OCI-M1 (cell line): ENCODE data around the gene LRRC4.

Source experiments
- DNase-seq: peaks from one replicate; lab custom pipeline; 2025; lab: John Stamatoyannopoulos, UW

Gene LRRC4, protein sequence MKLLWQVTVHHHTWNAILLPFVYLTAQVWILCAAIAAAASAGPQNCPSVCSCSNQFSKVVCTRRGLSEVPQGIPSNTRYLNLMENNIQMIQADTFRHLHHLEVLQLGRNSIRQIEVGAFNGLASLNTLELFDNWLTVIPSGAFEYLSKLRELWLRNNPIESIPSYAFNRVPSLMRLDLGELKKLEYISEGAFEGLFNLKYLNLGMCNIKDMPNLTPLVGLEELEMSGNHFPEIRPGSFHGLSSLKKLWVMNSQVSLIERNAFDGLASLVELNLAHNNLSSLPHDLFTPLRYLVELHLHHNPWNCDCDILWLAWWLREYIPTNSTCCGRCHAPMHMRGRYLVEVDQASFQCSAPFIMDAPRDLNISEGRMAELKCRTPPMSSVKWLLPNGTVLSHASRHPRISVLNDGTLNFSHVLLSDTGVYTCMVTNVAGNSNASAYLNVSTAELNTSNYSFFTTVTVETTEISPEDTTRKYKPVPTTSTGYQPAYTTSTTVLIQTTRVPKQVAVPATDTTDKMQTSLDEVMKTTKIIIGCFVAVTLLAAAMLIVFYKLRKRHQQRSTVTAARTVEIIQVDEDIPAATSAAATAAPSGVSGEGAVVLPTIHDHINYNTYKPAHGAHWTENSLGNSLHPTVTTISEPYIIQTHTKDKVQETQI

DNA sequence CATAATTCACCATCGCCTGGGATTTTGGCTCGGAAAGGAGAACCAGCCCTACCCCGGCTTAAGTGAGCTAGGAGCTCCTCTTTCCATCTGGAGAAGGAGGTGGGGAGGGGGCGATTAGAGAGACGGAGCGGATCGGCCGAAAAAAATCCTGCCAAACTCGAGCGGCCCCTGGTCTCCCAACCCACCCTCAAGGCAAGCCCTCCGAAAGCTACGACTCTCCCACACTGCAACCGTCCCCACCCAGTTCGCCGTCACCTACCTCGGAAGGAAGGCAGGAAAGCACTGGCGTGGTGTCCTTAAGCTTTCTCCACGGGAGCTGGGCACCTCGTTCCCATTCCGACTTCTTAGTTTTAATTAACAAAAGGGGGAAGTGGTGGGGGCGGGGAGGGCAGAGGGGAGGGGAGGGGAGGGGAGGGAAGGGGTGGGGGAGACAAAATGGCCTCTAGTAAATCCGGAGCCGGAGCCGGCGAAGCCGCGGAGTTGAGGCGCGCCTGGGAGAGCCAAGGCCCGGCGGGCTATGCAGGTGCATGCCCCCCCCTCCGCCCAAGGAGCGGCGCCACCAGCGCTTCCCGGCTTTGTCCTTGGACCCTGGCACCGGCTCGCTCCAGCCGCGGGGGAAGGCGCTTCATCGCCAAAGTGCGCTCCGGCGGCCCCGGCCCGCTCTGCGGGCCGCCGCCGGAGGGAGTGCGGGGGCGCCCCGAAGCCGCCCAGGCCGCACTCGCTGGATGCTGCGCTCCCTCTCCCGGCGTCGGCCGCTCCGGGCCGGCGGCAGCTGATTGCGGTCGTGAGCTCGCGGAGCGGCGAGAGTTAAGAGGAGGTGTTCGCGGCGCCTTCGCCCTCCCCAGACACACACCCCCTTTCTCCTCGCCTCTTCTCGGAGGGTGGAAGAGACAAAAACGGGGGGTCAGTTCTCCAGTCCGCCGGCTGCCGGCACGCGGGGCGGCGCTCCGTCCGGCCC is at the start of gene LRRC4:
Gene LRRC4, minus strand, starts transcription at position 784 of the 958 bp plus-strand sequence. CDS start 797 bp downstream, outside the sequence.
- DNase-seq: no peak

DNA sequence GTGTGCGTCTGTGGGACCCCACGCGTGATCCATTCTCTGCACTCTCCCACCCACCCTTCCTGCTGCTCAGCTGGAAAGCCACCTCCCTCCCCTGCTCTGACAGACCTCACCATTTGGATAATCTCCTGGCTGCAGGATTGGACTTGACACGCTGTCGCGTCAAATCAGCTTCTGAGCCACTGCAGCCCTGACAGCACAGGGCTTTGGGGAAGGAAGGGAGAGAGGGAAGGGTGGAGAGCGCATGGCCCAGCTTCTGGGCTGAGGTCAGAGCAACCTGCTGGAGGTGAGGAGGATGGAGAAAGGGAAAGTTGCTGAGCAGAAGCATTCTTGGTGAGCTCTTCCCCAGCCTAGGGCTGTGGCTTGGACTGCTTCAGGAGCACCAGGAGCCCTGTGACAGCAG is 48.9 kb upstream of the LRRC4 start:
- DNase-seq: no peak

DNA sequence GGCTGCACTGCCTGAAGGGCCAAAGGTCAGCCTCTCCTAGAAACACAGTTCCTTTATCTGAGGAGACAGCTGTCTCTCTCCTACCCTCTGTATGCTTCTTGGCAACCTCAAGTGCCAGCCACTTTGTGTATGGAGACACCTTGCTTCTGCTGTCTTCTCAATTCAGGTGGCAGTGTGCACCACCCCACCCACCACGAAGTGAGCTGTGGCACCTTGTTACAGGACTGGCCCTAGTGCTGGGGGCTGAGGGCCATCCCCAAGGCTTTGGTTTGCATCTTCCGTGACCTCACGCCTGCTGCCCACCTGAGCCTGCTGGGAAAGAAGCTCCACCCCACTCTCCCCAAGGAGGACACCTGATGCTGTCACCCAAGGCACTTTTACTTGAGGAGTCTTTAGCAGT is 47.1 kb upstream of the LRRC4 start:
- no peak for DNase-seq

DNA sequence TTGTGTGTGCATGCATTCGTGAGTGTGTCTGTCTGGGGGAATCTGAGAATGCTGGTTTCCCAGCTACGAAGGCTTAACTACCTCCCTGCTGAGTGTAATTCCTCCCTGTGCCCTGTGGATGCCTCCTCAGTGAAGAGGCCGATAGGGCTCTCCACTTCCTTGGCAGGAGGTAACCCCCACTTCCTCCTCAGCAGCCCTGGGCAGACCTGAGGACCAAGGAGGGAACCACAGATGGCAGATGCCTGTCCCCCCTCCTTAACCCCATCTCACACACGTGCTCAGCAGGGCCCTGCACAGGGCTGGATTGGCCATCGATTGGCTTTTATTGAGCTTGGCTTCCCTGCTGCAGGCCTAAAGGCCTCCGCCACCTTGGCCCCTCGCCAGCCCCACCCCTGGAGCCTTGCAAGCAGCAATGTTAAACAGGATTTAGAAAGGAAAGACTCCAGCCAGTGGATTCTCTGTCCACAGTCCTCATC is 45.6 kb upstream of the LRRC4 start:
- DNase-seq: no peak

DNA sequence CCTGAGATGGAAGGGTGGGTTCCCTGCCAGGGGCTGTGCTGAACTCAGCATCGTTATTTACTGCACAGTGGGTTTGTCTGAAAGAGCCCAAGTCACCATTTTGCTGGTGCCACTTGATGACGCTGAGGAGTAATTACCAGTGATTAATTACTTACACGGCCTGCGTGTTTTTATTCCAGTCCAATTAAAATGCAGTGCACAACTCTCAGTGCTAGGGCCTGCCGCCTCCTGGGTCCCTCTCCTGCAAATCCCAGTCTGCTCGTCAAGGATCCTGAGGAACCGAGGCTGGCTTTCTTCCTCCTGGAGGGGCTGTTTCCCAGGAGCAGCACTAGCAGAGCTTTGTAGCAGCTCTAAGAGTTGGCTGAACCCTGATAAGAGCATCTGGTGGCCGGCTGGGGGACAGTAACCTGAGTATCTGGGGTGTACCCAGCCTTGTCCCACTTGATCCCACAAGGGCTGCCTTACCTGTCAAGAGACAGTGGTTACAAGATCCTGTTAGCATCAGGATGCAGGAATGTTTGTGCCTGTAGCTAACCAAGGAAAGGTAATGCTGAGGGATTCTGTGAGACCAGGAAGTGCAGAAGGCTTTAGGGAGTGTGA is 45.1 kb upstream of the LRRC4 start:
- no peak for DNase-seq

DNA sequence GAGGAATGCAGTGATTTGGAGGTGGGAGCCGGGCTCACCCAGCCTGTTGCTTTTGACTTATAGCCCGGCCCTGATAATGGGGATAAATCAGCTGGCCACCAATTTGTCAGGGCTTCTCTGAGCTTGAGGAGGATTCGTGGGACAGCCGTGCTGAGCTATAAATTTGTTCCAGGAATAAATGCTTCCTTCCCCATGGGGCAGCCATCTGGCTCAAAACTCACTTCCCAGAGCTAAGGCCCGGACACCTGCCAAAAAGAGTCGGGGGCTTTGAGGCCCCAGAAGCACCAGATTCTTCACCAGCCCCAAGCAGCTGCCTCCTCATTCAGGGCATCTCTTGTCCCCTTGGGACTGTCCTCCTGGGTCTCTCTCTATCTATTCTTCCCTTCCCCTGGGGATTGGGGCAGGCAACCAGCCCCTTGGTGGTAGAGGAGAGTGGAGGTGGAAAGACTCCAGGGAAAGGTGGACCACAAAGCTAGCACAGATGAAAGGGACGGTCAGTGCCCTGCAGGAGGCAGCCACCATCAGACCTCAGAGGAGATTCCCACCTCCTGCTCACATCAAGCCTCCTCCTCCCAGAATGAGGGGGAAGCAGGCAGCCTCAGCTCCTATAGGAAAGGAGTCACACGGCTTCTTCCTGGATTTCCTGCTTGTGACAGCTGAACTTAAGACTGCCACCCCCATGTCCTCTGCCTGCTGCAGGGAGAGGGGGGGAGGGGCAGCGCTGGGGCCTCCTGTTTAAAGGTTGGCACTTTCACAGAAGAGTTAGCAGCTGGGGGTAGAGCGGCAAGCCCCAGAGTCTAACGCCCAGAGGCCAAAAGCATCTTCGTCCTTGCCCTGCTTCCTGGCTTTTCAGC is 44.2 kb upstream of the LRRC4 start:
- DNase-seq: no peak

DNA sequence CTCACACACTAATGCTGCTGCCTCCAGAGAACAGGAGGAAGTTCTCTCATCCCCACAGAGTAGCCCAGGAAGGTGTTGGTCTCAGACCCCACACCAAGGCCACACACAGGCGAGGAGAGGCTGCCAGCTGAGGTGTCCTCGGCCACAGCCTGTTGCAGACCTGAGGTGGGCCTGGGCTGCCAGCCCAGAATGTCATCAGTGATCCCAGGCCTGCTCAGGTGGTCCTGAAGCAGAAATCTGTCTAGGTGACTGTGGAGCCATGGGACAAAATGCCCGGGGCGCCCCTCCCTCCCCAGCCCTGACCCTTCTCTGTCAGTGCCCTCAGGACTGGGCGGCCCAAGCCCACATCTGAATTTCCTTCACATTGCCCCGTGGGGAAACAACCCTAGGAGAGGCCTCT is 43.5 kb upstream of the LRRC4 start:
- DNase-seq: no peak

DNA sequence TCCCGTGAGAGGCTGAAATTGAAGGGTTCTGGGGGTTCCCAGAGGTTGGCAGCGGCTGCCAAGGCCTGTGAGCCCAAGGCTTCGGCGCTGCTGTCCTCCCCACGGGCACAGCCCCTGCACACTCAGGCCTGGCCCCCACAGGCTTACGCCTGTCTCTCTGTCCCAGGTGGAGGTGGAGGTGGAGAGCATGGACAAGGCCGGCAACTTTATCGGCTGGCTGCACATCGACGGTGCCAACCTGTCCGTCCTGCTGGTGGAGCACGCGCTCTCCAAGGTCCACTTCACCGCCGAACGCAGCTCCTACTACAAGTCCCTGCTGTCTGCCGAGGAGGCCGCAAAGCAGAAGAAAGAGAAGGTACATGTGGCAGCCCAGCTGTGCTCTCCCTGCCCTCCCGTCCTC is 43.1 kb upstream of the LRRC4 start:
- DNase-seq: no peak

DNA sequence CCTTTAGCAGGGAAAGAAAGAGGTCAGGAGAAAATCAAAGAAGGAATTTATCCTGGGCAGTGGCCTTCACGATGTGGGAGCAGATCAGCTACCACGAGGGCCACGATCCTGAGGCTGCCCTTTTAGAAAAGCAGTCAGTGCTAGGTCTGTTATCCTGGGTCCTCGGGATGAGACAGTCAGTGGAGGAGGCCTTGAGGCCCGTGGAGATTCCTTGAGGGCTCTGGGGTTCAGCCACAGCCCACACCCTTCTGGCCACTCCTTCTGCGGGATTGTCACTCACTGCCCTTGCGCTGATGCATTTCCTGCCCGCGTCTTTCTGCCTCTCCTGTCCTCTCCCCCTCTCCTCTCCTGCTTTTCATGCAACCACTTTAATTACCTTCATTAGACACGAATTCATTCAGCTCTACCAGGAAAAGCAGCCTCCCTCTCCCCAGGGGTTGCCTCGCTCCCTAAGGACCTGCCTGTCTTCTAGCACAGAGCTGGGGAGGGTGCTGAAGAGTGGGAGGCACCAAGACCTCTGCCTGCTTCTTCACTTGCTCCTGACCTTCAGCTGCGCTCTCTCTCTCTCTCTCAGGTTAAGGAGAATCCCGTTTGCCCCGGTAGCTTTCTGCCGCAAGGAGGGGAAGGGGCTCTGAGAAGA is 42.6 kb upstream of the LRRC4 start:
- no peak for DNase-seq

DNA sequence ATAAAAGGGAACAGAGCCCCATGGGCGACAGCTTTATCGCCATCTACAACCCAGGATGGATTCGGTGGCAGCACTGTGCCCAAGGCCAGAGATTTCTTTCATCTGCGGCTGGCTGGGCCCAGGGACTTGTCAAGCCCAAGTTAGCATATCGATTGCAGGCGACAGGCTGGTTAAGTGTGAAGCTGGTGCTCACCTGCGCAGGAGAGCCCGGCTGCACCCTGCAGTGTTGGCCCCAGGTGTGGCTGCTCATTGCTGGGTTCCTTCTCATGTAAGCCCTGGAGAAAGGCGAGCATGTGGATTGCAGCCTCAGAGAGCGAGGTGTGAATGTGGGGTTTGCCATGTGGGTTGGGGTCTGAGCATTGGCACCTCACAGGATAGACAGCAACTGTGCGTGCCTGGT is 40.6 kb upstream of the LRRC4 start:
- no peak for DNase-seq

DNA sequence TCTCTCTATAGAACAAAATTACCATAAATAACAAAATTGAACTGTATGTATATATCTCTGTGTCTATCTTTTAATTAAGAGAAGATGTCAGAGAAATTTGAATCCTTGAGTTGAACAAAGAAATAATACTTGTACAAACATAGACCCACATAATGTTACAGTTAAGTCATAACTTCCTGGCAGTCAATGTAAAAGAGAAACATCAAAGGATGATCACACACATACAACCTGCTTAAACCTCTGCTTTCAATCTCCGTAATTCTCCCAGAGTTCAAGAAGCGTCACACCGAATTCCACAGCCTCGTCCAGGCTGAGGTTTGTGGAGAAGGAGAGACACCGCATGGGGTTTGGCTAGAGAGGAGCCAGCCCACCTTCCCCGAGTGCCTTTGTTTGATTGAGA is 40.1 kb upstream of the LRRC4 start:
- DNase-seq: no peak

DNA sequence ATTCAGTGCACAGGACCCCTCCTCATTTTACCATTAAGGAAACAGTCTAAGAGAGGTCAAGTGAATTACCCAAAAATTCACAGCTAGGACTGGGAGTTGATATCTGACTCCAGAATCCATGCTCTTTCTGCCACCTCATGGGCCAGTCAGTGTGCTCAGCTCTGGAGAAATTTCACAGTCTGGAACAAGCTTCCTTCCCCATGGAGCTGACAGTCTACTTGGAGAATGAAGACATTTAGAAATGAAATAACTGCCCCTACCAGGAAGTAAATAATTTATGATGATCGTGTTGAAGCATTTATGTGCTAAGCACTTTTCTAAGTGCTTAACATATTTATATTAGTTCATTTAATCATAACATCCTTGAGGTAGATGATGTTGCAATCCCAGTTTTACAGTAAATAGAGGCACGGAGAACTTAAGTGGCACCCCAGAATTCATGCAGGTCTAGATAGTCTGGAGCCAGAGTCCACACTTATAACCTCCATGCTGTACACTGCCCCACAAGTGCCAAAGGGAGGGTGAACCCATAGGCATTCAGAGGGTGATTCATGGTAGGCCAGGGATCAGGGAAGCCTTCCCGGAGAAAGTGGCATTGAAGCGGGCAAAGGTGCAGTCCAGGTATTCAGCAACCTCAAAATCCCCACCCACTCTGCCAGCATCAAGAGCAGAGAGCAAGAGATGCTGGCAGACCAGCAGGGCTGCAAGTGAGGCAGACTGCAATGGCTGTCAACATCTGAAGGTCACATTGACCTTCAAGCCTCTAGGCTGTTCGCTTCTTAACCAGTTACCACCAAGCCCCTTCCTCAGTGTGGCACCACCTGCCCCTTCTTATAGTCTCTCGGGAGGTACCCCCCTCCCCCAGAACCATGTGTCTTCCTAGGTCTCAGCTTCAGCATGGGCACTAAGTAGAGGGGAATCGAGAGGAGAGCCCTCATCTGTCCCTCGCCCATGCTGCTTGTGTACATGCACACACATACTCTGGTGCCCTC is 38.4 kb upstream of the LRRC4 start:
- DNase-seq: no peak

DNA sequence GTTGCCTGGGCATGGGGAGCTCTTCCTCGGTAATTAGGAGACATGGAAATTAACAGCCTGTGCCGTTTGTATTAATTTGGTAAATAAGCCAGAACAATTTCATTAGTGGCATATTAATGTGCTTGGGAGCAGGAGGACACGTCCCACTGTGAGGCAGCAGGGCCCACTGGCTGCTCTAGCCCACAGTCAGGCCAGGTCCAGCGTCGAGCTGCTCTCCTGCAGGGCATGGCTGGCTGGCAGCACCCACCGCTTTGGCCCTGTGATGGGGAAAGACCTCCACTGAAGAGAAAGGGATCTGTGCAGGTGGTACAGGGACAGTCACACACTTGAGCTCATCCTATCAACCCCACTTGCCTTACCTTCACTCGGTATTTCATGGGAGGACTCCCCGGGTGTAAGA is 37.5 kb upstream of the LRRC4 start:
- no peak for DNase-seq

DNA sequence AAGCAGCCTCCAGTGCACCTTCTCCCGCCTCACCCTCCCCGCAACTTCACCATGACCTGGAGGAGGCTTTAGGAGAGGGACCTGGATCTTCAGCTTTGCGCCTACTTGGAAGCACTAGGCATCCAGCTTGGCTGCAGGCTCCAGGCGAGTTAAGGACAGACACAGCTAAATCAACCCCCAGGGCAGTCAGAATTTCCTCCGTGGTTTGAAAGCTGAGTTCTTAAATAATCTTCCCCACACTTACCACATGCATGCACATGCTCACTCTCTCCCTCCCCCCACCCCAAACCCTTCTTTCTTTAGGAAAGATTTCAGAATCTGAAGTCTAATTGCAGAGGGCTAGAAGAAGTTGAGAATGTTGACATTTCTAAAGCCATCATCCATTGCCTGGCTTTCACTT is 36.7 kb upstream of the LRRC4 start:
- no peak for DNase-seq

DNA sequence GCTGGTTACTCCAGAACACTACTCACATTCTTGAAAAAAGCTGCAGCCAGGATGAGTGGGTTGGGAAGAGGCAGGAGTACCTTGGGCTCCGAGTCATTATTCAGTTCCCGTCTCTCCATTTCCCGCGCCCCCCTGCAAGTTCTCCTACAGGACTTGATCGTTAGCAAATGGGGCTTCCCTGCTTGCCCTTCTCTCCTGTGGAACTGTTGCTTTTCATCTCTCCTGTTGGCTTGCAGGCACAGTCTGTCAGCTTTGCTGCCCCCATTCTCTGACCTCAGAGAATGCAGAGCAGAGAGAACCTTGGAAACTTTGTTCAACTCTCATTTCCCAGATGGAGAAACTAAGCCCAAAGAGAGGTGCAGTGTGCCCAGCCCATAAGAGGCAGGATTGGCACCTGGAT is 35.6 kb upstream of the LRRC4 start:
- no peak for DNase-seq

DNA sequence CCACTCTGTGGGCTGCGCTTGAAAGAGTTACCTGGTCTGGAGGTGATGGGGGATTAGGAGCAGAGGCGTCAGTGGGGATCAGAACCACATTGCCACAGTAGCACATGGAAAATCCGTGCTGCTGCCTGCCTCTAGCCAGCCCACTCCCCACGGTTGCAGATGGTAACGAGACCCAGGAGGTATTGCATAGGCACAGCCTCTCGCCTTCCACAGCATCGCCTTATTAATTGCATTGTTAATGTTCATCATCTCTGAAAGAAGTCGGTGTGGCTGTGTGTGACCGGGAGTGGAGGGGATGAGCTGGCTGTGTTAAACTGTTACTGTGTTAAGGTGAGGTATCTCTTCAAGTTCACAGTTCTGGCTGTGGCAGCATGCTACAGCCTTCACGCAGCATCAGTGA is 35.2 kb upstream of the LRRC4 start:
- DNase-seq: no peak

DNA sequence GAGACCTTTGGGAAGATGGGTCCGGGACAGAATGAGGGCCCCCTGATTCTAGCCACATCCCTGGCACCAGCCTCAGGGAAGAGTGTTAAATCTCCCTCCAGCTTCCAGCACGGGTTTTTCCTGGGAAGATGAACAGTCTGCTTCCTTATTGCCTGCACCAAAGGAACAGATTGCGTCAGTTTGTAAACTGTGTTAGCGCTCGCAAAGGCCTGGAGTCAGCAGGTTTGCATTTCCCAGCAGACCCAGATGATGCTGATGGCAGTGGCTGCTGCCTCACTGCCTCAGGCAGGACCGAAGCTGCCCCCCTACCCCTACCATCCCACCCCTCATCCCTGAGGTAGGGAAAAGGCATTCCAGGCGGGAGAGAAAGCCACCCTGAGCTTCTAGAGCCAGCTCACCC is 34.6 kb upstream of the LRRC4 start:
- DNase-seq: no peak

DNA sequence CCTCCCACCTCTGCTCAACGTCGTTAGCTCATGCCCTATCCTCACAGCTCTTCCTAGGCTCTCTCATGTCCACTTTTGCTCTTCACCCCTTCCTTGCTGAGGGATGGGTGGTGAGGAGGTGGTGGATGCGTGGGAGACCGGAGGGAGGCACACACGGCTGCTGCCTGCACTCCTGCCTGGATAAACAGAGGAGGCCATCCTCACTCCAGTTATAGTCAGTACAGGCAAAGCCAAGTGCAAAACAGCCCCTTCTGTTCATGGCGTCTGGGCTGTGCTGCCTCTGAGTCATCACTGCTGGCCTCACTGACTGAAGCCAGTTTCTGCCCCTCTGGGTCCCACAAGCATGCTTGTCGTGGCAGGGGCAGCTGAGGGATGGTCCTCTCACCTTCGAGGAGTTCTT is 31.9 kb upstream of the LRRC4 start:
- DNase-seq: no peak

DNA sequence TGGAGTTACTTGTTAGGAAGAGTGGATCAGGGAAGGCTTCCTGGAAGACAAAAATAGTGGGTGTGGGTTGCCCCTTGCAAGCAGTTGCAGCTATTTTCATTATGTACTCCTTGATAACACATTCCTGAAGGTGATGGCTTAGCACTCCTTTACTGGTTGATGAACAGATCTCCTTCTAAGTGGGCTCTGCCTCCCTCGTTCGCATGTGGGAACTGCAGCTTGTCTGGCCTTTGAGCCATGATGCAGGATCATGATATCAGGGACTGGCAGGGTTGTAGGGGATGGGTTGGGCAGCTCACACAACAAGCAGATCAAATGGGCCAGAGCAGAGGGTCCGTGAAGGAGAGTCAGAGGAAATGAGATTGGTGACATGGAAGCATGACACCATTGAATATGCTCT is 28.8 kb upstream of the LRRC4 start:
- DNase-seq: no peak
